GM18499 (cell line): ENCODE data around the gene LRRC59.
"Not testable (repeated sequence)": the region's sequence is repeated elsewhere in the genome, so short reads cannot be mapped to it uniquely, and the experiment has no call there.

Experiments used
- ATAC-seq: cut with Tn5 transposase; IDR thresholded peaks from one replicate; pipeline ENCODE4 v1.9.1; 2021; ENCODE audit warnings: moderate number of reproducible peaks; ENCODE audit not compliant: insufficient read depth, unreplicated experiment

Gene LRRC59

DNA sequence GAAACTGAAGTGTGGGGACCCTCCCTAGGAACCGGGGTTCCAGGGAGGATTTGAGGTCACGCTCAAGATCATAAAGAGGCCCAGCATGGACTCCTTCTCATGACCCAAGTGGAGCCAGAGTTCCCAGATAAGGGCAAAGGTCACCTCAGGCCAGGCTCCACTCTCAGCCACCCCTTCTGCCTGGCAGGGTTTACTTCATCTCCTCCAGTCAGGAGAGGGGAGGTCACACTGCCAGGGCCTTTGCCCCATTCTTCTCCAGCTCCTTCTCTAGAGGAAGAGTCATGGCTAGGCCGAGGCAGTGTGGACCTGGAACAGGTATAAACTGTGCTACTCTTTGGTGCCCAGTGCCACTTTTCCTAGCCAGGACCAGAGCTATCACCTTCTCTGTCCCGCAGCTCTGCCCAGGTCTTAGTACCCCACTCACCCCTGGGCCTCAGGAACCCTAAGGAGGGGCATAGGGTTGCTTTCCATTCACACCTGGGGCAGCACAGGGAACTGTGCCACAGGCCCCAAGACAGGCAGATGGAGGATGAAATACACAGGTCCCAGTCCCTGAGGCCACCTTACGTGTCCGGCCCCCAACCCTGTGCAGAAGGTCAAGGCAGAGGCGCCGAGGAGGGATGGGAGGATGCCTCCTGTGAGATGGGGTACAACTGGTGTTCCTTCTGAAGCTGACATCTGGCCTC is 27.8 kb upstream of the LRRC59 start:
- ATAC-seq = no peak

DNA sequence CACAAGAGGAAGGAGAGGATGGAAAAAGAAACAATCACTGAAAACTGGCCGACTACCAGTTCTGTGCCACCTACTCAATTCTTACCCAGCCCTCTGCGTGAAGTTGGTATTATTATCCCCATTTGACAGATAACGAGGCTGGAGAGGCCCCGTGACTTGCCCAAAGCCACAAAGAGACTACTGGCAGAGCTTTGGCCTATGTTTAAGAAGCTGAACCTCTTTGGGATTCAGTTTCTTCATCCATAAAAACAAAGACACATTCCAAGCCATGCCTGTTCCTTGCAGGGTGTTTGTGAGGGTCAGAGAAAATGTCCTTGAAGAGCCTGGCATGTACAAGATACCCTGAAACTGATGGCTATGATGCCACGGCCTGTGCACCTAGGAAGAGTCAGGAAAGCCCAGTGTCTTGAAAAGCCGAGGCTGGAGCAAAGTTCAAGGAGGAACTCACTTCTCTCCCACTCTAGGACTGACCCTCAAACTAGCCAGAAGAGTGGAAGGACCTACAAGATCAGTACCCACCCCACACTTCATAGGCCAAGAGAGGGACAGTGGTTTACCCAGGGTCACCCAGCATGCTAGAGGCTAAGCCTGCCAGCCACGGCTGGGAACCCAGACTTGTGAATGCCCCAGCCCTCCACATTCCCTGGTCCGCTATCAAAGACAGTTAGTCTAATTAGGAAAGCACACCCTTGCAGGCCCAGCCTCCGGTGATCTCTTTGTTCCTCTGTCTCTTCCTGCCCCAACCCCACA is 27.1 kb upstream of the LRRC59 start:
- ATAC-seq = no peak

DNA sequence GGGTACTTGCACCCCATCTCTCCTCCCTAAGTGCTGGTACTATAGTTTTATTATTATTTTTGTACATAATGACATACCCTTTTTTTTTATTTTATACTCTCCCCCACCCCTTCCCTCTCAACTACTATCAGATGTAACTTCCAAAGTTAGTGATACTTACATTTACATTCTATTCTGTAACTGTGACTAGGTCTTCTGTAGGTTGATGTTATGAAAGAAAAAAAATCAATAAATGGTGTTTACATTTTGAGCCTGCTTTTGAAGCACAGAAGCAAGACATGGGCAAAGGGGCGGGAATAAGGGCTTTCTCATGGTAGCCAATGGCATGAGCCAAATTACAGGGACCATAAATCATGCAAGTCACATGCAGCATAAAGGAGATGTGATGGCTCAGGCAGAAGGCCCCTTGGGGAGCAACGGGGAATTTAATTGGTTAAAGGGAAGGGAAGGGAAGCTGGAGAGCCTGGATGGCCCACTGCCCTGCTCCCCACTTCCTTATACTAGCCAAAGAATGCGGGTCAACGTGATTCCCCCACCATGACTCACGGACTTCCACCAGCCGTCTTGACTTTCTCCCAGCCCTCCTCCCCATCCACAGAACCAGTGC is 26.3 kb upstream of the LRRC59 start:
- ATAC-seq = no peak

GRCh38 chr17:50422738-50423137 is 25.4 kb upstream of the LRRC59 start:
- no peak for ATAC-seq

DNA sequence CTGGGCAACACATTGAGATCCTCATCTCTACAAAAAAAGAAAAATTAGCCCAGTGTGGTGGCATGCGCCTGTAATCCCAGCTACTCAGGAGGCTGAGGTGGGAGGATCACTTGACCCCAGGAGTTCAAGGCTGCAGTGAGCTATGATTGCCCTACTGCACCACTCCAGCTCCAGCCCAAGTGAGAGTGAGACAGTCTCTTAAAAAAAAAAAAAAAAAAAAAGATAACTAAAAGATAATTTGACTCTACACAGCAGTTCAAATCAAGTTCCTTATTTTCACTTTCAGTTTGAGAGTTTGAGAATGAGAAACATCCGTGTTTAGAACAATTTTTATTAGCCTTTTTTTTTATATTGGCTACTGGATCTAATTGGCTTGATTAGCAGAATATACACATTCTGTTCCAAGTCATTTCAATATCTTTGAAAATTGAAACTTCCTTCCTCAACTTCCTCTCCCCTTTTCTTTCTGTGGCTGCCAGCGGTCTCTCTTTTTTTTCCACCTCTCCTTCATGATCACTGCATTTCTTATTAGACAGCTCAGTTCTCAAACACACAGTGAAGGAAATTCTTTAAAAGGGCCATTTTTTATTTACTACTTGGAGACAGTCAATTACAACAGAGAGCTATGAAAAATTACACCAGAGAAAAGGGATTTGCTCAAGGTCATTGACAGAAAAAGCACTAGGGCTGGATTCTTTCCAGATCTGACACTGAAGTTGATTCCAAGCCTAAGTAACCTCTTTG is 24.2 kb upstream of the LRRC59 start:
- ATAC-seq = no peak

DNA sequence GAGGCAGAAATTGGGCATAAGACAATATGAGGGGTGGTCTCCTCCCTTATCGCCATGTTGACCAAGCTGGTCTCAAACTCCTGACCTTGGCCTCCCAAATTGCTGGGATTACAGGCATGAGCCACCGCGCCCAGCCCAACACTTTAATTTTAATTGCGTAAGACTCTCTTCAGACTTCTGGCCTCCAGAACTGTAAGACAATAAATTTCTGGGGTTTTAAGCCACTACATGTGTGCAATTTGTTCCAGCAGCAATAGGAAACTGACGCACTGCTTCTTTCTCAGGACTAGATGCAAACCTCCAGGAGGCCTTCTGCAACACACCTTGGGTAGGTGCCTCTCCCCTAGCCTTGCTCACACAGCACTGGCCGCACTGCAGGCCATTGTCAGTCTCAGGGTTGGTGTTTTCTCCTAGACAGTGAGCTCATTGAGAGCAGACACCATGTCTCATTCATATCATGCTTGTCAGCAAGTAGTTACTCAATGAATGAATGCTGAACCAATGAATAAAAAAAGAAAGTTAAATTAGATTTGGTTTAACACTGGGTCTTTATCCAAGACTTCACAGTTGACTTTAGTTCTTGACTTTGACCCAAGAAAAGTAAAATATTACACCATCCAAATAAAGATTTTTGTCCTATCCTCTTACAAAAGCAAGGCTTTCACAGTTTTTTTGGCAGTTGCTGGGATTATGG is 23.2 kb upstream of the LRRC59 start:
- no peak for ATAC-seq

DNA sequence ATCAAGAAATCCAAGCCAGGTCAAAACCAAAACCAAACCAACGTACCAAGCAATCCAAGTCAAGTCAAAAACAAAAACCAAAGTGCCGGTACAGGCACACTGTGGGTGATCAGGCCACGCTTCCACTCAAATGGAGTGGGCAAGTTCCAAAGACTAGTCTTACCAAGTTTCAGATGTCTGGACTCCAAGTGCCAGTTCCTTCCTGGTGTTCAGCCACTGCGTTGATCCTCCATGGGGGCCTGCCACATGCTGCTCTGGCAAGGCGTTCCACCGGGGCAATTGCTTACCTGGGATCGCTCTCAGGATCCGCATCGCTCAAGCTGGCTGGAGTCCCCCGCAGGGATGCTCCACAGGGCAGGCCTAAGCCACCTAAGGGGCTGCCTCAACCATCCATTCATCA is 22.3 kb upstream of the LRRC59 start:
- ATAC-seq = not testable (repeated sequence)

DNA sequence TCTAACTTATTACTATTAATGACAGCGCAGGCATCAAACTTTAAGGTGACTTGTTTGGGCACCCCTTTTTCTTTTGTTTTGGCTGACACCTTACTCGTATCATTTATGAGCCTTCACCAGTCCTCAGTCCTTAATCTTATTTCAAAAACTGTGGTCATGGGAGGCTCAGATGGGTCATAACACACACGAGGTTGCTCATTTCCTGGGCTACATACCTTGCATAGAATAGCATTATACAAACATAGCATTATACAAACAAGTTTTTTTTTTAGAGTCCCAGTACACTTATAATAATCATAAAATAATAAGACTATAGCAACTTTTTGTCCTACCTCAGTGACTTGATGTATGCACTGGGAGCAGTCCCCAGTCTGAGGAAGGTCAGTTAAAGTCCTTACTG is 17.5 kb upstream of the LRRC59 start:
- no peak for ATAC-seq

DNA sequence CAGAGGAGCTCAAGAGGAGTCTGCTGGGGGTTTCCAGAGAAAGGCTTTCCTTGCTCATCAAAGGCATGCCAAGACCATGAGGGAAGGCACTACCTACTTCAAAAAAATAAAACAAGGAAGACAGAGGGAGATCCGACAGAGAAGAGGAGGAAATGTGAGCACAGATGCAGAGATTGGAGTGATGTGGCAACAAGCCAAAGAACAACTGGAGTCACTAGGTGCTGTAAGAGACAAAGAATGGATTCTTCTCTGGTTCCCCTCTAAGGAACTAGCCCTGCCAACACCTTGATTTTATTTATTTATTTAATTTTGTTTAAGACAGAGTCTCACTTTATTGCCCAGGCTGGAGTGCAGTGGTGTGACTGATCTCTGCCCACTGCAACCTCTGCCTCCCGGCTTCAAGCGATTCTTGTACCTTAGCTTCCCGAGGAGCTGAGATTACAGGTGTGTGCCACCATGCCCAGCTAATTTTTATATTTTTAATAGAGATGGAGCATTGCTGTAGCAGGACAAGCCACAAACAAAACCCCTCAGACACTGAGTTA is 14.9 kb upstream of the LRRC59 start:
- no peak for ATAC-seq

- ATAC-seq = no peak
Measured at GRCh38 chr17:50407921-50408320, 10.6 kb upstream of the LRRC59 start.

DNA sequence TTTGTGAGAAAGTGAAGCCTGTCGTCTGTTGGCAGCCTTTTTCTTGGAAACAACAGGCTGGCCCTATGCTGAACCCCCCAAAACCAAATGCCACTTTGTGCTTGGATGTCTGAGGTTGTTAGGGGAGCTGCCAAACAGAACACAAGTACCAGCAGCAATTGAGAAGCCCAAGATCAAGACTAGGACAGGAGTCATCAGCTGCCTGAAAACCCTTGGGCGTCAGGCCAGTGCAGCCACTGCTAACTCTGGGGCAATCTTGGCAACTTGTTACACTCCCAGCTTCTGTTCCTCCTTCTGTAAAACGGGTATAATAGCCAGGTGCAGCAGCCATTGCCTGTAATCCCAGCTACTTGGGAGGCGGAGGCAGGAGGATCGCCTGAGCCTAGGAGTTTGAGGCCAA is 9.3 kb upstream of the LRRC59 start:
- no peak for ATAC-seq

DNA sequence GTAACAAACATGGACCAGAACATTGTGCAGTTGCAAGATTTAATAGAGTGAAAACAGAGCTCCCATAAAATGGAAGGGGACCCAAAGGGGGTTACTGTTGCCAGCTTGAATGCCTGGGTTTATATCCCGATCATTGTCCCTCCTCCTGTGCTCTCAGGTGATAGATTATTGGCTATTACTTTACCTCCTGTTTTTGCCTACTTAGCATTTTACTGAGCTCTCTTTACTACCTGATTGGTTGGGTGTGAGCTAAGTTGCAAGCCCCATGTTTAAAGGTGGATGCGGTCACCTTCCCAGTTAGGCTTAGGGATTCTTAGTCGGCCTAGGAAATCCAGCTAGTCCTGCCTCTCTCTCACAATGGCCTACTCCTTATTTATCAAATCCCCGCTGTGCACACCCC is 8.0 kb upstream of the LRRC59 start:
- ATAC-seq = not testable (repeated sequence)

DNA sequence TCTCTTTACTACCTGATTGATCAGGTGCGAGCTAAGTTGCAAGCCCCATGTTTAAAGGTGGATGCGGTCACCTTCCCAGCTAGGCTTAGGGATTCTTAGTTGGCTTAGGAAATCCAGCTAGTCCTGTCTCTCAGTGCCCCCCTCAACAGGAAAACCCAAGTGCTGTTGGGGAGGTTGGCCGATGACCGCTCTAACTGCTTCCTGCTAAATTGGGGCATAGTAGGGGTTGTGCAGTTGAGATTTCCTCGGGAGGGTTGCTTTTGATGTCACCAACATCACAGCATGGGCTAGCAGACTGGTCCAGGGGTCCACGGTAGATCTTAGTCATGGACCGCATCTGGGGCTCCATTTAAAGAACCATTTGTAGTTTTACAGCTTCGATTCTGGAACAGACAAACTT is 2.3 kb upstream of the LRRC59 start:
- ATAC-seq = not testable (repeated sequence)

DNA sequence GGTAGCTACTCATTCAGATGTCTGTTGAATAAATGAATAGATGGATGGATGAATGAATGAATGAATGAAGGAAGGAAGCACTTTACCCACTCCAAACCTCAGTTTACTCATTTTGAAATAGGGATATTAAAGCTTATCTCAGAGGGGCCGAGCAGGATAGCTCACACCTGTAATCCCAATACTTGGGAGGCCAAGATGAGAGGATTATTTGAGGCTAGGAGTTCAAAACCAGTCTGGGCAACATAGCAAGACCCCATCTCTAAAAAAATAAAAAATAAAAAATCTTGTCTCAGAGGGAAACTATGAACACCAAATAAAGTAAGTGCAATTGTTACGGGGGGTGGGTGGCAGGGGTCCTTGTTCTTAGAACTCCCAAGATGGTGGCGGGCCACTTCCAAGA is 1.3 kb upstream of the LRRC59 start:
- ATAC-seq = not testable (repeated sequence)

- no peak for ATAC-seq
Measured at GRCh38 chr17:50397919-50398285, 579 bp upstream of the LRRC59 start.

- ATAC-seq = no peak
Measured at GRCh38 chr17:50396261-50397110, 837 bp downstream of the LRRC59 start.

DNA sequence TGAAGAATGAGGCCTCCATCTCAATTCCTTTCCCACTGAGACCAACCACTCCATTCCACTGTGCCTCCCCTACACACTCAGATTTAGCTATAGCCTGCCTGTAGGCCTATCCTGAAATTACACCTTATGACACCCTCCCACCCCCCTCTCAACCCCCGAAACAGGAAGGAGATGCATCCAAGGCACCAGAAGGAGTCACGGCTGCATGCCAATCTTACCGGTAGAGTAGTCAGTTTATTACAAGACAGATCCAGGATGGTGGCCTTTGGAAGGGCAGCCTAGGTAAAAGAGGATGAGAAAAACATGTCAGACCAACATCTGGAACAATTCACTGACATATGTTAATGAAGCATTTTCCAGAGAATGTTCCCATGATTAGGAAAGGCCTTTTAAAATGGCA is 2.6 kb downstream of the LRRC59 start:
- no peak for ATAC-seq

- no peak for ATAC-seq
Measured at GRCh38 chr17:50393700-50394099, 3.6 kb downstream of the LRRC59 start.

DNA sequence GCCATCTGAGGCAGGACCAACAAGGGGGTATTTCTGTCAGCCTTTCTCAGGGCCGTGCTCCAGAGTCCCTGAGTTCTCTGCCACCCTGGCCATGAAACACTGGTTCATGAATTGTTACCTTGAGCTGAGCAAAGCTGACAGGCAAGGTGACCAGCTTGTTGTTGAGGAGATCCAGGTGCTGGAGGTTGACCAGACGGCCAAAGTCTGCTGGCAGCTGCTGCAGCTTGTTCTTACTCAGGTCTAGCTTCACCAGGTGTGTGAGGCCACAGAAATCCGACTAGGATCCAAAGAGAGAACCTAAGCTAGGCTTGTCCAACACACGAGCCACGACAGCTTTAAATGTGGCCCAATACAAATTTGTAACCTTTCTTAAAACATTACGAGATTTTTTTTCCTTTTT is 4.7 kb downstream of the LRRC59 start:
- no peak for ATAC-seq
